PC-3 (cell line): ENCODE measurements around the gene CERS6. TPM values are rescaled to one million over a fixed set of nuclear protein-coding genes. Genes with fewer than 3 reads are reported as not detected.

Source experiments
- ATAC-seq: fragments of 200-7000 bp; cut with Tn5 transposase; 2 replicates; pipeline ENCODE4 v1.9.1; 2020; ENCODE audit warnings: mild to moderate bottlenecking, moderate library complexity
- BruUV-seq: library from RNA; stranded (reverse); fragments of 400-500 nt; replicated peaks from 2 replicates; lab custom pipeline; 2021; lab: Mats Ljungman, UMichigan
- CTCF ChIA-PET: fragments of 300-600 bp; sonication (Branson Sonifier 250); formaldehyde crosslinking; loops from one replicate; lab custom pipeline; 2022; ENCODE audit warnings: antibody characterized with exemption; lab: Charles Lee
- POLR2A ChIA-PET: fragments of 300-600 bp; sonication (Branson Sonifier 250); formaldehyde crosslinking; loops from one replicate; lab custom pipeline; 2022; ENCODE audit warnings: antibody characterized with exemption; ENCODE audit not compliant: unreplicated experiment; lab: Charles Lee
- DNase-seq: peaks from one replicate; pipeline ENCODE4 v3.0.0-alpha.2; 2015
- H2AFZ ChIP-seq: fragments of 300-600 bp; sonication (generic); 2 replicates; pipeline ENCODE4 v1.6.0; 2016; ENCODE audit warnings: antibody characterized with exemption, low read length
- H3F3A ChIP-seq: fragments of 300-600 bp; sonication (generic); one replicate; pipeline ENCODE4 v1.6.0; 2017; ENCODE audit warnings: antibody characterized with exemption, low read length, control low read depth, mild to moderate bottlenecking; ENCODE audit not compliant: unreplicated experiment
- H3K27ac ChIP-seq: fragments of 300-600 bp; sonication (generic); 2 replicates; pipeline ENCODE4 v1.5.1; 2016; ENCODE audit warnings: mild to moderate bottlenecking, low read length
- H3K27me3 ChIP-seq: fragments of 300-600 bp; sonication (generic); 2 replicates; pipeline ENCODE4 v1.6.1; 2016; ENCODE audit warnings: low read length, mixed read lengths
- H3K36me3 ChIP-seq: fragments of 300-600 bp; sonication (generic); 2 replicates; pipeline ENCODE4 v1.6.1; 2016; ENCODE audit warnings: low read depth, mixed run types, low read length, mixed read lengths
- H3K4me1 ChIP-seq: fragments of 300-600 bp; sonication (generic); 2 replicates; pipeline ENCODE4 v1.5.1; 2016; ENCODE audit warnings: low read length; ENCODE audit not compliant: insufficient read depth
- H3K4me2 ChIP-seq: fragments of 300-600 bp; sonication (generic); 2 replicates; pipeline ENCODE4 v1.6.0; 2016; ENCODE audit warnings: low read length
- H3K4me3 ChIP-seq: fragments of 300-600 bp; sonication (generic); 2 replicates; pipeline ENCODE4 v1.5.1; 2016; ENCODE audit warnings: mild to moderate bottlenecking, low read length, mixed read lengths
- H3K79me2 ChIP-seq: fragments of 300-600 bp; sonication (generic); 2 replicates; pipeline ENCODE4 v1.6.1; 2017; ENCODE audit warnings: low read length, mixed read lengths
- H3K9ac ChIP-seq: fragments of 300-600 bp; sonication (generic); 2 replicates; pipeline ENCODE4 v1.6.0; 2016; ENCODE audit warnings: mild to moderate bottlenecking, low read length
- H3K9me2 ChIP-seq: fragments of 300-600 bp; sonication (generic); replicated peaks from 2 replicates; pipeline ENCODE4 v1.6.1; 2016; ENCODE audit warnings: mixed run types, low read length, mixed read lengths
- H3K9me3 ChIP-seq: fragments of 300-600 bp; sonication (generic); 2 replicates; pipeline ENCODE4 v1.6.1; 2016; ENCODE audit warnings: low read length, mixed read lengths
- H4K20me1 ChIP-seq: fragments of 300-600 bp; sonication (generic); 2 replicates; pipeline ENCODE4 v1.6.1; 2016; ENCODE audit warnings: low read length, mixed read lengths
- EZH2 ChIP-seq: fragments of 300-600 bp; sonication (generic); IDR thresholded peaks from one replicate; pipeline ENCODE4 v1.6.1; 2017; ENCODE audit warnings: antibody characterized with exemption, mild to moderate bottlenecking, low read length; ENCODE audit not compliant: unreplicated experiment
- EZH2phosphoT487 ChIP-seq: fragments of 300-600 bp; sonication (generic); IDR thresholded peaks from 2 replicates; pipeline ENCODE4 v1.6.1; 2018; ENCODE audit warnings: mild to moderate bottlenecking, antibody characterized with exemption, low read length, borderline replicate concordance
- intact Hi-C: fragments of 100-400 bp; cut with micrococcal nuclease; formaldehyde crosslinking; loops from 2 replicates; pipeline ENCODE4 v1.9.0; 2023
- total RNA-seq: library from RNA; depleted of rRNA; stranded (reverse); fragments of >200 nt; gene quantifications from 2 replicates; pipeline ENCODE4 v1.2.3, GENCODE V29; 2014
- TF ChIP-seq, protein P1 (sequence below): fragments of 300-600 bp; sonication (generic); conservative IDR thresholded peaks from 2 replicates; pipeline ENCODE4 v1.5.1; 2017; ENCODE audit warnings: antibody characterized with exemption, low read depth, mild to moderate bottlenecking, low read length

Gene CERS6
- total RNA-seq, 1 experiment from 2014 or later: 24.2 TPM

DNA sequence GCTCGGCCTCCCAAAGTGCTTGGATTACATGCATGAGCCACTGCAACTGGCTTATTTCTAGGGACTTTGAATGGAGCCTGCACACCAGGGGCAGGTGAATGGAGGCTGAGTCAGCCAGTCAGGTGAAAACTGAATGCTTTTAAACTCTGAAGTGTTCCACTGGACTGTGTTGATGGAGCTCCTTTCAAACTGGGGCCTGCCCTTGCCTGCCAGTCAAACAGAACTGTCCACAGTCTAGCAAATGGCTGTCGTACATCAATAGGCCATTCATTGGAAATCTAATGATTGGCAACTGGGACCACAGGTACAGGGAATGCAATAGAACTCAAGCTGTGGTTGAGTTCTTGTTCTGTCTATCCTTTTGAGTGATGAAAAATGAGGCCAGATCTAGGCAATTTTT, 345.4 kb downstream of the CERS6 start:
- H3K36me3 ChIP-seq: no peaks in the 10 kb centered on the region
- ChIA-PET POLR2A (no interaction called here), CTCF (no interaction called here)
- TF ChIP-seq, protein P1, sequence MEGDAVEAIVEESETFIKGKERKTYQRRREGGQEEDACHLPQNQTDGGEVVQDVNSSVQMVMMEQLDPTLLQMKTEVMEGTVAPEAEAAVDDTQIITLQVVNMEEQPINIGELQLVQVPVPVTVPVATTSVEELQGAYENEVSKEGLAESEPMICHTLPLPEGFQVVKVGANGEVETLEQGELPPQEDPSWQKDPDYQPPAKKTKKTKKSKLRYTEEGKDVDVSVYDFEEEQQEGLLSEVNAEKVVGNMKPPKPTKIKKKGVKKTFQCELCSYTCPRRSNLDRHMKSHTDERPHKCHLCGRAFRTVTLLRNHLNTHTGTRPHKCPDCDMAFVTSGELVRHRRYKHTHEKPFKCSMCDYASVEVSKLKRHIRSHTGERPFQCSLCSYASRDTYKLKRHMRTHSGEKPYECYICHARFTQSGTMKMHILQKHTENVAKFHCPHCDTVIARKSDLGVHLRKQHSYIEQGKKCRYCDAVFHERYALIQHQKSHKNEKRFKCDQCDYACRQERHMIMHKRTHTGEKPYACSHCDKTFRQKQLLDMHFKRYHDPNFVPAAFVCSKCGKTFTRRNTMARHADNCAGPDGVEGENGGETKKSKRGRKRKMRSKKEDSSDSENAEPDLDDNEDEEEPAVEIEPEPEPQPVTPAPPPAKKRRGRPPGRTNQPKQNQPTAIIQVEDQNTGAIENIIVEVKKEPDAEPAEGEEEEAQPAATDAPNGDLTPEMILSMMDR: no peak
- TF ChIP-seq EZH2 (no peak), EZH2phosphoT487 (no peak)
- no peaks in the 10 kb centered on the region for H3K27me3 ChIP-seq
- H3K9ac ChIP-seq: no peak overlapping the region
- ATAC-seq (no peak), DNase-seq (no peak)
- H3K4me1 ChIP-seq: peaks cover 19% of the 10 kb centered on the region; the same call in 1 of the 2 replicates
- no peak overlapping the region for H2AFZ ChIP-seq
- no peaks in the 10 kb centered on the region for H3F3A ChIP-seq
- intact Hi-C loops: no loop called here
- no peaks in the 10 kb centered on the region for H3K9me3 ChIP-seq
- no TSS peak for BruUV-seq
- peak overlapping the region; percentile 69 for H3K27ac ChIP-seq
- no peaks in the 10 kb centered on the region for H3K9me2 ChIP-seq
- H3K4me3 ChIP-seq: no peak overlapping the region
- no peak overlapping the region for H3K4me2 ChIP-seq
- no peaks in the 10 kb centered on the region for H4K20me1 ChIP-seq
- no peaks in the 10 kb centered on the region for H3K79me2 ChIP-seq

DNA sequence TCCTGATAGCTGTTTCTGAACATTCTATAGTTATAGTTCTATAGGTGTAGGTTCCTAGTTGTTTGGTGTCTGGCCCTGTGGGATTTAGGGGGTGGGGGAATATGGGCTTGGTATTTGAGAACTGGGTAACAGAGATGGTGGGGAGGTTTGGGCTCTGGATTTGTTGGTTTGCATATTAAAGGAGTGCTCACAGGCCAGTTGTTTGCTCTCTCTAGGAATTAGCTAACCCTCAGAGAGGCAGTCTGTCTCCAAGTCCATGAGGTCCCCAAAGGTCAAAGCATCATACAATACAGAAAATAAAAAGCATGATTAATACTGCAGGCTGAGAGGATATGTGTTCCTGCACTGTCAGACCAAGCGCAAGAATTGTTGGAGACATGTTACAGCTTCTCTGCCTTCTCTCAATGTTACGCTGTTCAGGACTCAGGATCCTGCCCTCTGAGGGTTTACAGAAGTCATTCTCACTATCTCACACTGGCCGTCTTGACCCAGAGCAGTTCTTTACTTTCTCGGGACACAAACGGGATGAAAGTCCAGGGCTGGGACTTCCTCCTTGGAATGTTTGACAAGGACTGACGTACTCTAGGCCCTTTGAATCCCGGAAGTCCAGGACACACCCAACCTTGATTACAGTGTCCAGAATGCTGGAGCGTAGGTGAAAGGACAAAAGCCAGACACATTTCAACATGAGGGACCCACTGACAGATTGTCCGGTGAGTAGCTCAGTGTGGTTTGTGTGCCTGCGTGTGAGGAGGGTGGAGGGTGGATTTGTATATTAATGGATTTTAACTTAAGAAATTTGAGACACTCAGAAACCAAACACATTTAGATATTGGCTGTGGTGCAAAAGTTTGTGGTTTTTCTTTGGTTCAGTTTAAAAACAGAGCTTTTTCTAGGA, 346.1 kb downstream of the CERS6 start, which contains the start of gene NOSTRIN:
Gene NOSTRIN, plus strand, starts transcription at position 677 of the 898 bp plus-strand sequence. Its CDS starts 10 bp downstream, at position 687.
- POLR2A ChIA-PET: no interaction called here
- DNase-seq: peak; percentile 50
- CTCF ChIA-PET: no interaction called here

DNA sequence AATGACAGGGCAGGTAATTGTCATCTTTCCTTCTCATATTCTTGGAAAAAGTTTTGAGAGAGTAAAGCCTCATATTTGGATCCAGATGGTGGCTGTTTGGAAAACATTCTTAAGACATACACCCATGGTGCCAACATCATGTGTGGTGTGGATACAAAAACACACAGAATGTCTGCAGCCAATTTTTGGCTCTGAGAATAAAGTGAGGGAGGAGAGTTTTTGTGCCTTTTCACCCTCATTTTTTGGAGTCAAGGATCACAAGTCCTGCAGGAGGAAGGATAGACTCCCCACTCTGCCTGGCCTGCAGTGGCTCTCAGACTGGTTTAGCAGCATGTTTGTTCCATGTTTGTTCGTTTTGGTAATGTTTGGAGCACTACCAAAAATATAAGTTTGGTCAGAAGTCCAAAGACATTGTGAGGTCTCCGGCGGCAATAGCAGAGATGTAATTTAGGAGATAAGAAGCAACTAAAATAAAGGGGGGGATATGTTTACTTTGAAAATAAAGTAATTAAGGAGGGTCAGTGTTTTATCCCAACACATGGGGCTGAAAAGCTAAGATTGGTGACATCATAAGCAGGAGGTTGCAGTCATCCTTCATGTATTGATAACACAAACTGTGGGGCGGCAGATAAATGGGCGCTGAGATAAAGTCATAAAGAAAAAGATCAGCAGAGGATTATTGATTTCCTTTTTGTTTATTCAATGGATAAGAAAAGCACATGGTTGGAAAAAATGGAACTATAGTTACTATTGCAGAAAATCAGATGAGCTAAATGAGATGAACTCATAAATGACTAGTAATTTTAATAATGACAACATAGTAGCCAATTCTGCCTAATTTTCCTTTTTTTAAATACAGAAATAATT, 347.0 kb downstream of the CERS6 start:
- Histone ChIP-seq H3K9ac (peak overlapping the region; percentile 25; the same call in 1 of the 2 replicates), H2AFZ (peak overlapping the region; percentile 14; the same call in 1 of the 2 replicates), H3K27ac (peak overlapping the region; percentile 69), H3K36me3 (no peaks in the 10 kb centered on the region), H3F3A (no peaks in the 10 kb centered on the region), H4K20me1 (no peaks in the 10 kb centered on the region), H3K9me2 (no peaks in the 10 kb centered on the region), H3K9me3 (no peaks in the 10 kb centered on the region), H3K4me1 (peaks cover 19% of the 10 kb centered on the region; the same call in 1 of the 2 replicates), H3K79me2 (no peaks in the 10 kb centered on the region), H3K27me3 (no peaks in the 10 kb centered on the region), H3K4me2 (peak overlapping the region; percentile 45), H3K4me3 (no peak overlapping the region; the same call in 1 of the 2 replicates)
- TF ChIP-seq EZH2phosphoT487: no peak
- TF ChIP-seq EZH2: no peak
- intact Hi-C loops: no loop called here
- CTCF ChIA-PET: no interaction called here
- DNase-seq (peak; percentile 29), ATAC-seq (no peak)
- POLR2A ChIA-PET: no interaction called here
- no TSS peak for BruUV-seq

More for the DNA sequence above, 346.1 kb downstream of the CERS6 start, which contains the start of gene NOSTRIN:
- no peaks in the 10 kb centered on the region for H3K27me3 ChIP-seq
- ATAC-seq: peak; percentile 33
- intact Hi-C loops: no loop called here
- peak within 1 kb of the TSS; percentile 25; the same call in 1 of the 2 replicates for H3K9ac ChIP-seq
- H2AFZ ChIP-seq: peak within 1 kb of the TSS; percentile 14; the same call in 1 of the 2 replicates
- peaks cover 19% of the 10 kb centered on the region; the same call in 1 of the 2 replicates for H3K4me1 ChIP-seq
- H3K9me2 ChIP-seq: no peaks in the 10 kb centered on the region
- no peaks in the 10 kb centered on the region for H3K36me3 ChIP-seq
- TF ChIP-seq EZH2phosphoT487 (no peak), EZH2 (no peak)
- H3K27ac ChIP-seq: peak within 1 kb of the TSS; percentile 69
- H3K4me3 ChIP-seq: no peak within 1 kb of the TSS; the same call in 1 of the 2 replicates
- H3F3A ChIP-seq: no peaks in the 10 kb centered on the region
- H4K20me1 ChIP-seq: no peaks in the 10 kb centered on the region
- no peaks in the 10 kb centered on the region for H3K9me3 ChIP-seq
- H3K4me2 ChIP-seq: peak within 1 kb of the TSS; percentile 45
- no peaks in the 10 kb centered on the region for H3K79me2 ChIP-seq
- BruUV-seq: no TSS peak
